GM18858 (cell line): ENCODE data around the gene FAR2.

Experiments
- ATAC-seq: cut with Tn5 transposase; IDR thresholded peaks from one replicate; pipeline ENCODE4 v1.9.1; 2021; ENCODE audit not compliant: unreplicated experiment

Gene FAR2

GRCh38 chr12:29201296-29201695, 52.2 kb downstream of the FAR2 start:
- ATAC-seq, result no peak

GRCh38 chr12:29201746-29202145, 52.7 kb downstream of the FAR2 start:
- ATAC-seq, result no peak

- no peak for ATAC-seq
Measured at GRCh38 chr12:29204521-29204920, 55.4 kb downstream of the FAR2 start.

GRCh38 chr12:29207120-29207519, 58.0 kb downstream of the FAR2 start:
- ATAC-seq, result no peak

GRCh38 chr12:29208060-29208459, 59.0 kb downstream of the FAR2 start:
- ATAC-seq, result peak; percentile 67

GRCh38 chr12:29208936-29209701, 60.0 kb downstream of the FAR2 start:
- ATAC-seq, result no peak

GRCh38 chr12:29211696-29212095, 62.6 kb downstream of the FAR2 start:
- ATAC-seq, result no peak

GRCh38 chr12:29212682-29213403, 63.8 kb downstream of the FAR2 start:
- ATAC-seq, result no peak

GRCh38 chr12:29216266-29216665, 67.2 kb downstream of the FAR2 start:
- ATAC-seq, result no peak

GRCh38 chr12:29216797-29217575, 67.9 kb downstream of the FAR2 start:
- no peak for ATAC-seq

GRCh38 chr12:29220632-29221336, 71.7 kb downstream of the FAR2 start:
- no peak for ATAC-seq

GRCh38 chr12:29222200-29222599, 73.1 kb downstream of the FAR2 start:
- no peak for ATAC-seq

- ATAC-seq, result no peak
Measured at GRCh38 chr12:29223426-29223825, 74.3 kb downstream of the FAR2 start.

GRCh38 chr12:29223956-29224543, 75.0 kb downstream of the FAR2 start:
- ATAC-seq, result no peak

- no peak for ATAC-seq
Measured at GRCh38 chr12:29224572-29224971, 75.5 kb downstream of the FAR2 start.

- ATAC-seq, result no peak
Measured at GRCh38 chr12:29225834-29226233, 76.8 kb downstream of the FAR2 start.

GRCh38 chr12:29226616-29227015, 77.5 kb downstream of the FAR2 start:
- ATAC-seq, result no peak

GRCh38 chr12:29228474-29229157, 79.5 kb downstream of the FAR2 start:
- no peak for ATAC-seq

- no peak for ATAC-seq
Measured at GRCh38 chr12:29229158-29229505, 80.1 kb downstream of the FAR2 start.

GRCh38 chr12:29229937-29230336, 80.9 kb downstream of the FAR2 start:
- ATAC-seq, result no peak
